Activated naive CD4-positive, alpha-beta T cell treated with anti-CD3 and anti-CD28 coated beads, Interleukin-2, amount 50 U/mL, for 24 hours (primary cell): Measurements from ENCODE around the gene FABP1.
A peak's percentile ranks its signal among the peaks of the same experiment; 100 is the strongest.

ENCODE experiments used
- H3K27ac Mint-ChIP-seq: one replicate; pipeline ENCODE4 v1.8.0; 2021; ENCODE audit warnings: mild to moderate bottlenecking, mixed read lengths
- H3K27me3 Mint-ChIP-seq: one replicate; pipeline ENCODE4 v1.8.0; 2021; ENCODE audit warnings: mixed read lengths
- H3K36me3 Mint-ChIP-seq: one replicate; pipeline ENCODE4 v1.8.0; 2021; ENCODE audit warnings: mixed read lengths
- H3K4me1 Mint-ChIP-seq: one replicate; pipeline ENCODE4 v1.8.0; 2021; ENCODE audit warnings: mixed read lengths
- H3K4me3 Mint-ChIP-seq: one replicate; pipeline ENCODE4 v1.8.0; 2021; ENCODE audit warnings: mild to moderate bottlenecking, mixed read lengths
- H3K9me3 Mint-ChIP-seq: one replicate; pipeline ENCODE4 v1.8.0; 2021; ENCODE audit warnings: mixed read lengths

The FABP1 gene

GRCh38 chr2:88127888-88128653 is at the start of gene FABP1:
Gene FABP1, minus strand, starts transcription at chr2:88128062. Its CDS starts 45 bp downstream, at chr2:88128017.
- no peaks in the 10 kb centered on the region for H3K4me1 Mint-ChIP-seq
- no peak within 1 kb of the TSS for H3K4me3 Mint-ChIP-seq
- H3K27me3 Mint-ChIP-seq, result no peaks in the 10 kb centered on the region
- H3K36me3 Mint-ChIP-seq, result no peaks in the 10 kb centered on the region
- H3K27ac Mint-ChIP-seq, result no peak within 1 kb of the TSS
- no peaks in the 10 kb centered on the region for H3K9me3 Mint-ChIP-seq

- Mint-ChIP-seq H3K27me3 (no peaks in the 10 kb centered on the region), H3K27ac (no peak overlapping the region), H3K9me3 (no peaks in the 10 kb centered on the region), H3K4me1 (peaks cover 13% of the 10 kb centered on the region), H3K4me3 (no peak overlapping the region), H3K36me3 (no peaks in the 10 kb centered on the region)
Observed at GRCh38 chr2:88177556-88177955, 49.7 kb upstream of the FABP1 start.

GRCh38 chr2:88176352-88176984 is 48.6 kb upstream of the FABP1 start:
- no peaks in the 10 kb centered on the region for H3K9me3 Mint-ChIP-seq
- peaks cover 5% of the 10 kb centered on the region for H3K4me1 Mint-ChIP-seq
- H3K27ac Mint-ChIP-seq, result no peak overlapping the region
- H3K4me3 Mint-ChIP-seq, result no peak overlapping the region
- no peaks in the 10 kb centered on the region for H3K36me3 Mint-ChIP-seq
- H3K27me3 Mint-ChIP-seq, result no peaks in the 10 kb centered on the region

- Mint-ChIP-seq H3K9me3 (no peaks in the 10 kb centered on the region), H3K4me1 (peaks cover 13% of the 10 kb centered on the region)
Observed at GRCh38 chr2:88172882-88173281, 45.0 kb upstream of the FABP1 start.

GRCh38 chr2:88171966-88172365 is 44.1 kb upstream of the FABP1 start:
- Mint-ChIP-seq H3K36me3 (no peaks in the 10 kb centered on the region), H3K27ac (no peak overlapping the region), H3K27me3 (no peaks in the 10 kb centered on the region), H3K9me3 (no peaks in the 10 kb centered on the region), H3K4me1 (peaks cover 13% of the 10 kb centered on the region), H3K4me3 (peak overlapping the region; percentile 79)

More at GRCh38 chr2:88172882-88173281, 45.0 kb upstream of the FABP1 start:
- no peaks in the 10 kb centered on the region for H3K27me3 Mint-ChIP-seq
- H3K27ac Mint-ChIP-seq, result no peak overlapping the region
- no peak overlapping the region for H3K4me3 Mint-ChIP-seq
- no peaks in the 10 kb centered on the region for H3K36me3 Mint-ChIP-seq

- no peaks in the 10 kb centered on the region for H3K27me3 Mint-ChIP-seq
- H3K4me3 Mint-ChIP-seq, result peak overlapping the region; percentile 79
- H3K9me3 Mint-ChIP-seq, result no peaks in the 10 kb centered on the region
- peaks cover 13% of the 10 kb centered on the region for H3K4me1 Mint-ChIP-seq
- H3K27ac Mint-ChIP-seq, result peak overlapping the region; percentile 95
- H3K36me3 Mint-ChIP-seq, result no peaks in the 10 kb centered on the region
Observed at GRCh38 chr2:88170472-88170892, 42.6 kb upstream of the FABP1 start.

GRCh38 chr2:88168386-88168785 is 40.5 kb upstream of the FABP1 start:
- Mint-ChIP-seq H3K27ac (no peak overlapping the region), H3K4me3 (no peak overlapping the region), H3K9me3 (no peaks in the 10 kb centered on the region), H3K27me3 (no peaks in the 10 kb centered on the region), H3K36me3 (no peaks in the 10 kb centered on the region), H3K4me1 (peaks cover 13% of the 10 kb centered on the region)

- H3K4me3 Mint-ChIP-seq, result no peak overlapping the region
- H3K9me3 Mint-ChIP-seq, result no peaks in the 10 kb centered on the region
- no peaks in the 10 kb centered on the region for H3K36me3 Mint-ChIP-seq
- peaks cover 13% of the 10 kb centered on the region for H3K4me1 Mint-ChIP-seq
- H3K27me3 Mint-ChIP-seq, result no peaks in the 10 kb centered on the region
- H3K27ac Mint-ChIP-seq, result no peak overlapping the region
Observed at GRCh38 chr2:88167740-88168139, 39.9 kb upstream of the FABP1 start.

- Mint-ChIP-seq H3K27ac (no peak overlapping the region), H3K4me1 (peaks cover under 1% of the 10 kb centered on the region), H3K9me3 (no peaks in the 10 kb centered on the region), H3K4me3 (no peak overlapping the region), H3K27me3 (no peaks in the 10 kb centered on the region), H3K36me3 (no peaks in the 10 kb centered on the region)
Observed at GRCh38 chr2:88165332-88166003, 37.6 kb upstream of the FABP1 start.

GRCh38 chr2:88161446-88162244 is 33.8 kb upstream of the FABP1 start:
- H3K4me1 Mint-ChIP-seq, result peaks cover 5% of the 10 kb centered on the region
- no peak overlapping the region for H3K4me3 Mint-ChIP-seq
- no peaks in the 10 kb centered on the region for H3K36me3 Mint-ChIP-seq
- no peaks in the 10 kb centered on the region for H3K27me3 Mint-ChIP-seq
- no peak overlapping the region for H3K27ac Mint-ChIP-seq
- H3K9me3 Mint-ChIP-seq, result no peaks in the 10 kb centered on the region

GRCh38 chr2:88160517-88160916 is 32.7 kb upstream of the FABP1 start:
- Mint-ChIP-seq H3K4me1 (peaks cover 5% of the 10 kb centered on the region), H3K36me3 (no peaks in the 10 kb centered on the region), H3K4me3 (no peak overlapping the region), H3K27ac (no peak overlapping the region), H3K9me3 (no peaks in the 10 kb centered on the region), H3K27me3 (no peaks in the 10 kb centered on the region)

GRCh38 chr2:88159955-88160415 is 32.1 kb upstream of the FABP1 start:
- peaks cover 5% of the 10 kb centered on the region for H3K4me1 Mint-ChIP-seq
- H3K36me3 Mint-ChIP-seq, result no peaks in the 10 kb centered on the region
- no peaks in the 10 kb centered on the region for H3K9me3 Mint-ChIP-seq
- no peaks in the 10 kb centered on the region for H3K27me3 Mint-ChIP-seq
- H3K4me3 Mint-ChIP-seq, result no peak overlapping the region
- peak overlapping the region; percentile 43 for H3K27ac Mint-ChIP-seq

GRCh38 chr2:88159481-88159880 is 31.6 kb upstream of the FABP1 start:
- no peaks in the 10 kb centered on the region for H3K36me3 Mint-ChIP-seq
- H3K27me3 Mint-ChIP-seq, result no peaks in the 10 kb centered on the region
- H3K4me3 Mint-ChIP-seq, result no peak overlapping the region
- no peak overlapping the region for H3K27ac Mint-ChIP-seq
- no peaks in the 10 kb centered on the region for H3K9me3 Mint-ChIP-seq
- peaks cover 5% of the 10 kb centered on the region for H3K4me1 Mint-ChIP-seq

GRCh38 chr2:88148929-88149438 is 21.1 kb upstream of the FABP1 start:
- Mint-ChIP-seq H3K4me3 (no peak overlapping the region), H3K9me3 (peaks cover 31% of the 10 kb centered on the region), H3K27ac (no peak overlapping the region), H3K4me1 (no peaks in the 10 kb centered on the region), H3K36me3 (peaks cover 11% of the 10 kb centered on the region), H3K27me3 (peaks cover 7% of the 10 kb centered on the region)

- Mint-ChIP-seq H3K4me1 (no peaks in the 10 kb centered on the region), H3K36me3 (peaks cover 4% of the 10 kb centered on the region), H3K4me3 (no peak overlapping the region), H3K27ac (no peak overlapping the region), H3K27me3 (peaks cover 4% of the 10 kb centered on the region), H3K9me3 (peaks cover 24% of the 10 kb centered on the region)
Observed at GRCh38 chr2:88147145-88147544, 19.3 kb upstream of the FABP1 start.
